B cell (primary cell): Measurements from ENCODE around the gene RNF44.

Experiments used
- CTCF ChIP-seq: fragments of 200-600 bp; IDR thresholded peaks from one replicate; pipeline ENCODE4 v1.8.0; 2022; ENCODE audit warnings: antibody characterized with exemption, mild to moderate bottlenecking
- EZH2 ChIP-seq: IDR thresholded peaks from 2 replicates; pipeline ENCODE4 v1.6.1; 2012; ENCODE audit warnings: borderline replicate concordance, low read depth, mild to moderate bottlenecking, moderate library complexity, low read length; ENCODE audit not compliant: insufficient read depth, poor library complexity, severe bottlenecking

- TF ChIP-seq CTCF = no peak
- TF ChIP-seq EZH2 = no peak
These were observed 25.0 kb upstream of the RNF44 start for GRCh38 chr5:176562189-176562588.
